DND-41 (cell line): ENCODE data around the gene MRPL1.

Experiments used
- ATAC-seq: fragments of 200-7000 bp; cut with Tn5 transposase; 3 replicates; pipeline ENCODE4 v1.9.1; 2021; ENCODE audit warnings: low read depth; ENCODE audit not compliant: insufficient read depth
- DNase-seq: peaks from one replicate; pipeline ENCODE4 v3.0.0-alpha.2; 2020
- H2AFZ ChIP-seq: 2 replicates; pipeline ENCODE4 v1.6.0; 2012; ENCODE audit warnings: low read depth, low read length
- H3K27ac ChIP-seq: 2 replicates; pipeline ENCODE4 v1.5.1; 2012; ENCODE audit warnings: low read length, inconsistent platforms
- H3K27me3 ChIP-seq: fragments of 200-600 bp; sonication (generic); 2 replicates; pipeline ENCODE4 v1.6.0; 2012; ENCODE audit warnings: low read length, mild to moderate bottlenecking, inconsistent platforms; ENCODE audit not compliant: insufficient read depth, poor library complexity
- H3K36me3 ChIP-seq: 2 replicates; pipeline ENCODE4 v1.5.1; 2012; ENCODE audit warnings: low read length, inconsistent platforms; ENCODE audit not compliant: insufficient read depth
- H3K4me1 ChIP-seq: 2 replicates; pipeline ENCODE4 v1.5.1; 2012; ENCODE audit warnings: mild to moderate bottlenecking, low read length; ENCODE audit not compliant: insufficient read depth
- H3K4me2 ChIP-seq: 2 replicates; pipeline ENCODE4 v1.6.0; 2012; ENCODE audit warnings: mild to moderate bottlenecking, moderate library complexity, low read length, inconsistent platforms; ENCODE audit not compliant: insufficient read depth
- H3K4me3 ChIP-seq, 2 experiments: fragments of 200-600 bp in 1 of 2; shearing (Covaris generic) in 1 of 2; 2 replicates each; pipeline ENCODE4 v1.5.1; 2012 to 2016; ENCODE audit warnings: inconsistent platforms in 2 of 2, low read length in 2 of 2, mild to moderate bottlenecking in 2 of 2, low read depth in 1 of 2, moderate library complexity in 1 of 2
- H3K79me2 ChIP-seq: 2 replicates; pipeline ENCODE4 v1.6.0; 2012; ENCODE audit warnings: low read length, inconsistent platforms; ENCODE audit not compliant: insufficient read depth
- H3K9ac ChIP-seq: 2 replicates; pipeline ENCODE4 v1.6.0; 2012; ENCODE audit warnings: low read depth, mild to moderate bottlenecking, inconsistent platforms, low read length, moderate library complexity
- H3K9me3 ChIP-seq: 2 replicates; pipeline ENCODE4 v1.5.1; 2012; ENCODE audit warnings: low read length, moderate library complexity, mild to moderate bottlenecking, inconsistent platforms; ENCODE audit not compliant: insufficient read depth, severe bottlenecking
- H4K20me1 ChIP-seq: 2 replicates; pipeline ENCODE4 v1.6.0; 2012; ENCODE audit warnings: low read length; ENCODE audit not compliant: insufficient read depth
- CTCF ChIP-seq: IDR thresholded peaks from 2 replicates; pipeline ENCODE4 v1.5.1; 2012; ENCODE audit warnings: borderline replicate concordance, low read length, moderate library complexity, mild to moderate bottlenecking; ENCODE audit not compliant: poor library complexity, severe bottlenecking; ENCODE audit errors: extremely low read depth
- EZH2 ChIP-seq: IDR thresholded peaks from 3 replicates; pipeline ENCODE4 v1.6.1; 2012; ENCODE audit warnings: borderline replicate concordance, low read depth, mild to moderate bottlenecking, moderate library complexity, low read length, inconsistent platforms; ENCODE audit not compliant: severe bottlenecking

MRPL1 gene

GRCh38 chr4:77950203-77950602 is 87.6 kb downstream of the MRPL1 start:
- TF ChIP-seq CTCF (no peak), EZH2 (no peak)
- Histone ChIP-seq H3K27ac (no peak overlapping the region), H3K36me3 (peaks cover 22% of the 10 kb centered on the region; the same call in 1 of the 2 replicates), H3K9me3 (peaks cover 7% of the 10 kb centered on the region), H3K4me1 (no peaks in the 10 kb centered on the region), H2AFZ (no peak overlapping the region), H3K4me2 (no peak overlapping the region), H3K9ac (no peak overlapping the region), H3K27me3 (no peaks in the 10 kb centered on the region), H4K20me1 (no peaks in the 10 kb centered on the region), H3K79me2 (no peaks in the 10 kb centered on the region), H3K4me3 (no peak overlapping the region)
- ATAC-seq (no peak), DNase-seq (no peak)

GRCh38 chr4:77952457-77952856 is 89.8 kb downstream of the MRPL1 start:
- no peak overlapping the region for H2AFZ ChIP-seq
- H3K27ac ChIP-seq, result no peak overlapping the region
- no peak for DNase-seq
- H4K20me1 ChIP-seq, result no peaks in the 10 kb centered on the region
- H3K27me3 ChIP-seq, result no peaks in the 10 kb centered on the region
- no peak overlapping the region for H3K4me2 ChIP-seq
- H3K4me1 ChIP-seq, result no peaks in the 10 kb centered on the region
- no peak overlapping the region for H3K4me3 ChIP-seq
- no peak overlapping the region for H3K9ac ChIP-seq
- no peaks in the 10 kb centered on the region for H3K9me3 ChIP-seq
- peaks cover 17% of the 10 kb centered on the region; the same call in 1 of the 2 replicates for H3K36me3 ChIP-seq
- no peak for ATAC-seq
- H3K79me2 ChIP-seq, result no peaks in the 10 kb centered on the region
- no peak for TF ChIP-seq EZH2
- no peak for TF ChIP-seq CTCF

GRCh38 chr4:77954690-77955089 is 92.1 kb downstream of the MRPL1 start:
- H3K4me2 ChIP-seq, result no peak overlapping the region
- no peak overlapping the region for H3K4me3 ChIP-seq
- DNase-seq (no peak), ATAC-seq (no peak)
- no peaks in the 10 kb centered on the region for H4K20me1 ChIP-seq
- no peak overlapping the region for H3K9ac ChIP-seq
- no peaks in the 10 kb centered on the region for H3K79me2 ChIP-seq
- no peaks in the 10 kb centered on the region for H3K4me1 ChIP-seq
- no peaks in the 10 kb centered on the region for H3K9me3 ChIP-seq
- no peak overlapping the region for H3K27ac ChIP-seq
- TF ChIP-seq CTCF (no peak), EZH2 (no peak)
- peaks cover 17% of the 10 kb centered on the region; the same call in 1 of the 2 replicates for H3K36me3 ChIP-seq
- no peaks in the 10 kb centered on the region for H3K27me3 ChIP-seq
- no peak overlapping the region for H2AFZ ChIP-seq

GRCh38 chr4:77956917-77957316 is 94.3 kb downstream of the MRPL1 start:
- no peak for TF ChIP-seq CTCF
- no peak for TF ChIP-seq EZH2

More at GRCh38 chr4:77956917-77957316, 94.3 kb downstream of the MRPL1 start:
- Histone ChIP-seq H4K20me1 (no peaks in the 10 kb centered on the region), H3K4me2 (no peak overlapping the region), H3K9me3 (no peaks in the 10 kb centered on the region), H3K9ac (no peak overlapping the region), H3K27ac (no peak overlapping the region), H3K4me3 (no peak overlapping the region), H3K4me1 (no peaks in the 10 kb centered on the region), H2AFZ (no peak overlapping the region), H3K79me2 (no peaks in the 10 kb centered on the region), H3K36me3 (peaks cover 12% of the 10 kb centered on the region; the same call in 1 of the 2 replicates), H3K27me3 (no peaks in the 10 kb centered on the region)
- ATAC-seq (no peak), DNase-seq (no peak)
